T-helper 1 cell (primary cell): ENCODE data around the gene RSRP1.
"Not testable (repeated sequence)": the region's sequence is repeated elsewhere in the genome, so short reads cannot be mapped to it uniquely, and the experiment has no call there.

Experiments
- DNase-seq, 5 donors: peaks; one replicate each; pipeline ENCODE4 v3.0.0-alpha.2; 2012 to 2020

RSRP1 gene

GRCh38 chr1:25256578-25256965 is 9.3 kb upstream of the RSRP1 start:
- DNase-seq, result no peak

- DNase-seq, result no peak
Measured at GRCh38 chr1:25255706-25256577, 8.7 kb upstream of the RSRP1 start.

GRCh38 chr1:25253911-25254310 is 6.7 kb upstream of the RSRP1 start:
- no peak for DNase-seq

- no peak for DNase-seq
Measured at GRCh38 chr1:25247829-25248754, 838 bp upstream of the RSRP1 start.

GRCh38 chr1:25246600-25247023 is 642 bp downstream of the RSRP1 start:
- peak in 2 of 5 donors; percentile 22 to 27 for DNase-seq

- DNase-seq, result no peak
Measured at GRCh38 chr1:25245809-25246599, 1.2 kb downstream of the RSRP1 start.

GRCh38 chr1:25245393-25245792 is 1.9 kb downstream of the RSRP1 start:
- no peak for DNase-seq

GRCh38 chr1:25243907-25244306 is 3.3 kb downstream of the RSRP1 start:
- DNase-seq, result no peak

- DNase-seq, result peak; percentile 76 to 94 (median 80)
Measured at GRCh38 chr1:25239681-25240541, 7.3 kb downstream of the RSRP1 start.

- DNase-seq, result no peak
Measured at GRCh38 chr1:25238046-25238445, 9.2 kb downstream of the RSRP1 start.

GRCh38 chr1:25236261-25236660 is 11.0 kb downstream of the RSRP1 start:
- DNase-seq, result not testable (repeated sequence)

GRCh38 chr1:25235411-25235810 is 11.8 kb downstream of the RSRP1 start:
- not testable (repeated sequence) for DNase-seq

- DNase-seq, result peak in 4 of 5 donors; percentile 27 to 87 (median 42)
Measured at GRCh38 chr1:25232866-25233784, 14.1 kb downstream of the RSRP1 start.

GRCh38 chr1:25232027-25232865 is 15.0 kb downstream of the RSRP1 start, which contains the start of gene SYF2:
Gene SYF2, minus strand, starts transcription at chr1:25232502. Its CDS starts 35 bp downstream, at chr1:25232467.
- peak; percentile 73 to 93 (median 80) for DNase-seq

- no peak for DNase-seq
Measured at GRCh38 chr1:25223471-25223870, 23.8 kb downstream of the RSRP1 start.

GRCh38 chr1:25222606-25223005 is 24.6 kb downstream of the RSRP1 start:
- DNase-seq, result no peak

- DNase-seq, result no peak
Measured at GRCh38 chr1:25220666-25221065, 26.6 kb downstream of the RSRP1 start.

- DNase-seq, result no peak
Measured at GRCh38 chr1:25219661-25220251, 27.5 kb downstream of the RSRP1 start.
